H7 (cell line): ENCODE measurements around the gene LSR. TPM values are rescaled to one million over a fixed set of nuclear protein-coding genes. Genes with fewer than 3 reads are reported as not detected.

Experiments used
- DNase-seq: peaks from one replicate; pipeline ENCODE4 v3.0.0; 2012
- H3K27me3 ChIP-seq: 2 replicates; pipeline ENCODE4 v1.6.0; 2011; ENCODE audit warnings: mild to moderate bottlenecking, low read length; ENCODE audit not compliant: control insufficient read depth, insufficient read depth
- H3K36me3 ChIP-seq: replicated peaks from 2 replicates; pipeline ENCODE4 v1.5.1; 2011; ENCODE audit warnings: low read length; ENCODE audit not compliant: control insufficient read depth, insufficient read depth
- H3K4me3 ChIP-seq: 2 replicates; pipeline ENCODE4 v1.5.1; 2011; ENCODE audit warnings: low read depth, mild to moderate bottlenecking, control low read depth, low read length, moderate library complexity; ENCODE audit not compliant: insufficient read depth
- total RNA-seq: library from RNA; depleted of rRNA; stranded (reverse); fragments of >200 nt; shearing (Covaris generic); gene quantifications from 2 replicates; pipeline ENCODE4 v1.2.3, GENCODE V29; 2014

LSR gene
- total RNA-seq, 1 experiment from 2014 or later, result 128 TPM

GRCh38 chr19:35249146-35249847 lies 495 bp downstream of the LSR start:
- DNase-seq, result peak; percentile 71

GRCh38 chr19:35249848-35250711 lies 1.3 kb downstream of the LSR start:
- no peak for DNase-seq
- Histone ChIP-seq H3K4me3 (peak overlapping the region; percentile 93), H3K36me3 (peaks cover 18% of the 10 kb centered on the region), H3K27me3 (no peaks in the 10 kb centered on the region)

More at GRCh38 chr19:35249146-35249847, 495 bp downstream of the LSR start:
- Histone ChIP-seq H3K36me3 (peaks cover 12% of the 10 kb centered on the region), H3K27me3 (no peaks in the 10 kb centered on the region), H3K4me3 (peak overlapping the region; percentile 93)

GRCh38 chr19:35251456-35251855 lies 2.7 kb downstream of the LSR start:
- DNase-seq, result no peak
- peaks cover 18% of the 10 kb centered on the region for H3K36me3 ChIP-seq

GRCh38 chr19:35253316-35254286 lies 4.8 kb downstream of the LSR start:
- Histone ChIP-seq H3K4me3 (no peak overlapping the region), H3K27me3 (no peaks in the 10 kb centered on the region), H3K36me3 (peaks cover 22% of the 10 kb centered on the region)
- peak; percentile 76 for DNase-seq

More at GRCh38 chr19:35251456-35251855, 2.7 kb downstream of the LSR start:
- Histone ChIP-seq H3K4me3 (no peak overlapping the region), H3K27me3 (no peaks in the 10 kb centered on the region)

GRCh38 chr19:35254341-35255297 lies 5.8 kb downstream of the LSR start:
- DNase-seq, result no peak
- H3K4me3 ChIP-seq, result no peak overlapping the region
- no peaks in the 10 kb centered on the region for H3K27me3 ChIP-seq
- peaks cover 26% of the 10 kb centered on the region for H3K36me3 ChIP-seq

- H3K36me3 ChIP-seq, result peaks cover 24% of the 10 kb centered on the region
- no peak for DNase-seq
- H3K4me3 ChIP-seq, result no peak overlapping the region
- H3K27me3 ChIP-seq, result no peaks in the 10 kb centered on the region
Observed at GRCh38 chr19:35256566-35256965, 7.8 kb downstream of the LSR start.

- peak; percentile 24 for DNase-seq
- peaks cover 24% of the 10 kb centered on the region for H3K36me3 ChIP-seq
- no peaks in the 10 kb centered on the region for H3K27me3 ChIP-seq
- no peak overlapping the region for H3K4me3 ChIP-seq
Observed at GRCh38 chr19:35257113-35257461, 8.3 kb downstream of the LSR start.

GRCh38 chr19:35260694-35261304 lies 12.0 kb downstream of the LSR start:
- H3K36me3 ChIP-seq, result peaks cover 26% of the 10 kb centered on the region
- H3K4me3 ChIP-seq, result no peak overlapping the region
- no peaks in the 10 kb centered on the region for H3K27me3 ChIP-seq
- peak; percentile 20 for DNase-seq

- Histone ChIP-seq H3K4me3 (no peak overlapping the region), H3K36me3 (peaks cover 27% of the 10 kb centered on the region), H3K27me3 (no peaks in the 10 kb centered on the region)
- DNase-seq, result no peak
Observed at GRCh38 chr19:35261356-35262100, 12.7 kb downstream of the LSR start.

- no peak overlapping the region for H3K4me3 ChIP-seq
- H3K36me3 ChIP-seq, result peaks cover 27% of the 10 kb centered on the region
- DNase-seq, result peak; percentile 65
- H3K27me3 ChIP-seq, result no peaks in the 10 kb centered on the region
Observed at GRCh38 chr19:35262101-35262761, 13.4 kb downstream of the LSR start.

GRCh38 chr19:35264268-35265125 lies 15.7 kb downstream of the LSR start:
- Histone ChIP-seq H3K27me3 (no peaks in the 10 kb centered on the region), H3K36me3 (peaks cover 21% of the 10 kb centered on the region), H3K4me3 (no peak overlapping the region)
- DNase-seq, result peak; percentile 10
